ENCODE results near the gene TSPAN9.

Gene TSPAN9

DNA sequence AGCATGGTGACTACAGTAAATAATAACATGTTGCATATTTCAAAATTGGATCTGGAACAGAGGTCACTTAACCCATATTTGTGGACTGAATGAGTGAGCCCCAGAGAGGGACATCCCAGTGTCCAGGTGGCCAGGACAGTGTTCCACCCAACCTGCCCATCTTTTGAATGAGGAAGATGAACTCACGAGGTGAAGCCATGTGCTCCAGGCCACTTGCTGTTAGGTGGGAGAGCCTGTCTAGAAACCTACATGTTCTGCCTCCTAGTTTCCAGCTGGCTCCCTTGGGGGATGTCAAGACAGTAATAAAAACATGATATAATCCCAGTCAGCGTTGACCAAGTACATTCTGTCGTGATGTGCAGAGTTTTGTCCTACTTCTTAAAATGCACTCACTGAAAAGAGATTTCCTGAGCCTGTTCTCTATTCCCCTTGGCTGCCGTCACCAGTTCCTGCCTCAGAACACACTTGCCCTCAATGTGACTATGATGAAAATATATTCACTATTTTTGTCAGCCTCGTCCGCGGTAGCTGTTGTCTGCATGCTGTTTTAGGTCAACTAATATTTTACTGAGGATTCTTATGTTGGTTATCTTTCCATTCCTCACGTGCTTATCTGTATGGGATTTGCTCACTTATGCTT lies 25.7 kb downstream of the TSPAN9 start:
- DNase-seq = no peak

DNA sequence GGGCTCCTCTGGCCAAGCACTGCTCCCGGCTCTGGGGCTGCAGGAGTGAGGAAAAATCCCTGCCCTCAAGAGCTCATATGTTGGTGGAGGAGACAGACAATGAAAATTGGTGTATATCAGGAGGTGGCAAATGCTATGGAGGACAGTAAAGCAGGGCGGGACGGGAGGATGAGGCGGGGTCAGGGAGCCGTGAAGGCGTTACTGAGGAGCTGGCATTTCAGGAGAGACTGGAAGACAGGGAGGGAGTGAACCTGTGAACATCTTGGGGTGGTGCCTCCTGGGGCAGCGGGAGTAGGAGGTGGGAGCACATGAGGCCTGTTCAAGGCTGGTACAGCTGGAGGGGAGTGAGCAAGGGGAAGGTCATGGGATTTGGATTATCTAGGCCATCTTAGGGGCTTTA lies 26.6 kb downstream of the TSPAN9 start:
- DNase-seq = no peak

GRCh38 chr12:3105690-3106479 lies 28.7 kb downstream of the TSPAN9 start:
- DNase-seq = no peak

DNA sequence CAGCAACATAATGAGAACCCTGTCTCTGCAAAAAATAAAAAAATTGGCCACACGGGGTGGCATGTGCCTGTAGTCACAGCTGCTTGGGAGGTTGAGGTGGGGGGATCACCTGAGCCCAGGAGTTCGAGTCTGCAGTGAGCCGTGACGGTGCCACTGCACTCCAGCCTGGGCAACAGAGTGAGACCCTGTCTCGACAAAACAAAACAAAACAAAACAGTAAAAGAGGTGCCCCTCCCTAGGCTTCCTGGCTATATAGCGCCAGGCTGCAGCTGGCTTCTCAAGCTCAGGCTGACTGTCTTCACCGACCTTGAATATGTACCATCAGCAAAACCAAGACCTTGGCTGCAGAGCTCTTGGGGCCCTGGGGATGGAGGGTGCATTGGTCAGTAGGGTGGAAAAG lies 29.4 kb downstream of the TSPAN9 start:
- no peak for DNase-seq

DNA sequence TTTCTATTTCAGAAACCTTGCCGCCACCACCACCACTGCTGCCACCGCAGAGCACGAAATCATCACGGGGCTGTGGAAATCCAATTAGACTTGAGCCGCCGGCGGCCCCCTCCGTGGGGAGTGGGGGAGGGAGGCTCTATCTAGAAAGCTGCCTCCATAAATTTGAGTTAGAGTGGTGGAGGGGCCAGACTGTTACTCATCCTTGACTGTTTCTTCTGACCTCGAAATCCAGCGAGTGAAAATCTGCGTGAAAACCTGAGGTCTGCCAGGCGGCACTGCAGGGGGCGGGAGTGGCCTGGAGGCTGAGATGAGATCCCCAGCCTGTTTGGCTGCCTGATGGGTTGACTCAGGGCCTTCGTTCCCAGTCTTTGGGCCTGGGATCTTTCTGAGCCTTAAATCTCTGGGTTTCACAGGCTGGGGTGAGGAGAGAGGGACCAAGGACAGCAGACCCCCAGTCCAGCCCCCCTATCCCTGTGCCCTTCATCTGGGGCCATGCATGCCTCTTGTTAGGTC lies 29.9 kb downstream of the TSPAN9 start:
- no peak for DNase-seq

DNA sequence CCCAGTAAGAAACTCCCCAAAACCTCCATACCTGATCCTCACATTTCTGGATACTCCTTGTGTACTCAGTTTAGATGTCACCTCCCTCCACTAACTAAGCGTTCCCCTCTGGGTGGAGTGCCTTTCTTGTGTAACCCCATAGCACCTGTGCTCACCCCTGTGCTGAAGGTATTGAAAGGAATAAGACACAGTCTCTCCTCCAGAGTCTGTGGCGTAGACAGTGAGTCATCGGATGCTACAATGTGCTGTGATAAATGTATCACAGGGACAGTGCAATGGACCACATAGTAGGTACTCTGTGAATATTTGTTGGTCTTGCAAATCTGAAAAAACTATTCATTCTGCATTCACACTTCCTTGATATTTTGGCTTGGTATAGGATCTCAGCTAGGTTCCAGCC lies 30.8 kb downstream of the TSPAN9 start:
- DNase-seq = no peak

DNA sequence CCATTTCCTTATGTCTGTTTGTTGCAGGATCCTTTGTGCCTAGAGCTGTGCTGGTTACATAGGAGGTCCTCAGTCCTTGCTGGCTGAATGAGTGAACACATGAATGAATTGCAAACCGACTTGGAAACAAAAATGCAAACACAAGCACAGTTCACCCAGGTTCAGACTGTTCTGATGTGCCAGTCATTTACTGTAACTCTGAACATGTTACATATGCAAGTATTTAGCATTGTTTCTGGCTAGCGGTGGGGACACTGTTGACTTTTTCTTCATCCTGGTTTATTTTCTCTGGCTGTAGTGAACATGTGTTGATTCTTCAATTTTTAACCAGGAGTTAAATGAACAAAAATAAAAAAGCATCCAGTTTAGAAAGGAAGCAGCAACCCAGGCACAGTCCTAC lies 33.4 kb downstream of the TSPAN9 start:
- no peak for DNase-seq

GRCh38 chr12:3113671-3114325 lies 36.6 kb downstream of the TSPAN9 start:
- no peak for DNase-seq

- no peak for DNase-seq
These were observed 37.5 kb downstream of the TSPAN9 start for GRCh38 chr12:3114671-3115070.

DNA sequence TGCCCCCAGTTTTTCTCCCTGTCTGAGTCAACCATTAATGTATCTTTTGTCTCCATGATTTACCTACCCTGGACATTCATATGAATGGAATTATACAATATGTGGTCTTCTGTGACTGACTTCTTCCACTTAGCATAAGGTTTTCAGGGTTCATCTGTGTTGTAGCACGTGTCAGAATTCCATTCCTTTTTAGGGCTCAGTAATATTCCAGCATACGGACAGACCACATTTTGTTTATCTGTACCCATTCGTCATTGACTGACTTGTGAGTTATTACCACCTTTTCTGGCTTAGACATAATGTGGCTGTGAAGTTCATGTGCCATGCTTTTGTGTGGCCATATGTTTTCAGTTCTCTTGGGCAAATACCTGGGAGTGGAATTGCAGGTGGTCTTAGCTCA lies 37.9 kb downstream of the TSPAN9 start:
- no peak for DNase-seq

- no peak for DNase-seq
These were observed 39.1 kb downstream of the TSPAN9 start for GRCh38 chr12:3116106-3116844.

DNA sequence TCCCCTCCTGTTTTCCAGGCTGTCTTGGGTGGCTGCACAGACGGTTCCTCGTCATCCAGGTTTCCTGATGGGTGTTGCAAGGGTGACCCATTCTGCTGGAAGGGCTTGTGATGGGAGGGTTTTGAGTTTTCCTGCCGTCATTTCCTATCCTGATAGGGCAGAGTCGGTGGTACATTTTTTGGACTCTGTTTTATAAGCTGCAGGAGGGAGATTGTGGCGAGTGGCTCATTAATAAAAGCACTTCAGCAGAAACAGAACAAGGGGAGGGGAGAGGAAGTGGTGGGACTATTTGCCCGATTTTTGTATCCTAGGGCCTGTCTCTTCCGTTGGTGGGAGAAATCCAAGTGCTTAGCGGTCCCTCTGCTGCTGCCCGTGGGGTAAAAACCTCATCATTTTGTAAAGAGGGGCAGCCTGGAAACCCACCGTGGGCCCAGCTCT lies 40.0 kb downstream of the TSPAN9 start:
- DNase-seq = no peak

DNA sequence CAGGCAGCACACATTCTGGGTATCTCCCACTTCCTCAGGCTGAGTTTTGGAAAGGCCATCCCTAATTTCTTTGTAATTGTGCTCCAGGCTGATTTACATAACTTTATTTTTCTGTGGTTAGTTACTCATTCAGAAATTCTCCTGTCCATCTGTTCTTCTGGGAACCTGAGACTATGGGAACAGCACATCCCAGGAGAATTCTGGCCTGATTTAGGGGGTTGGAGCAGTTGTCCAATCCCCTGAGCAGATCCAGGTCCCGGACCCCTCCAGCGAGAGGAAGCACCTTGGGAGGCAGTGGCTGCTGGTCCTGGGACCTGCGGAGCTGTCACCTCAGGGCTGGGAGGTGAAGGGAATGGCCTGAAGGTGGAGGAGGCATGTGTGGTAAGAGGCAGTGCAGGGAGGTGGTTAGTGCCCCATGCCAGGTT lies 40.4 kb downstream of the TSPAN9 start:
- no peak for DNase-seq

DNA sequence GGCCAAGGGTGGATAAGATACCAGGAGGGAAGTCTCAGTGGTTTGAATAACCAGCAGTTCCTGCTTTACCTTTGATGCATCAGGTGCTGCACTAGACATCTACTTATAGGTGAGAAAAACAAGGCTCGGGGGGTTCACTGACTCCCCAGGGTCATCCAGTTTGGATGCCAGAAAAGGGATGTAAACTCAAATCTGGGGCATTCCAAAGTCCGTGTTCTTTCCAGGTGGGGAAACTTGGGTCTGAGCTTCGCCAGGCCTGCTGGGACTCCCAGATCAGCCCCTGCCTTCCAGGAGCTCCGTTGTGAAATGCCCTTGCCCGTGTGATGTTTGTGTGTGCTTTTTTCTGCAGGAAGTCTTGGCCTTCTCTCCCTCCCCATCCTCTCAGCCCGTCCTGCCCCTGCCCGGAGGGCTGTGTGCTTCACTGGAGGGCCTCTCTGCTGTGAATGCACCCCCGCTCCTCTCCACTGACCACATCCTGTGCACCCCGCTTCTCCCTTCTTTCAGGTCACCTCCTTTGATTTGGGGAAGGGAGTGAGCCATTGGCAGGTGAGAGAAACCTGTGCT lies 42.1 kb downstream of the TSPAN9 start:
- no peak for DNase-seq

GRCh38 chr12:3119756-3120601 lies 42.8 kb downstream of the TSPAN9 start:
- no peak for DNase-seq

DNA sequence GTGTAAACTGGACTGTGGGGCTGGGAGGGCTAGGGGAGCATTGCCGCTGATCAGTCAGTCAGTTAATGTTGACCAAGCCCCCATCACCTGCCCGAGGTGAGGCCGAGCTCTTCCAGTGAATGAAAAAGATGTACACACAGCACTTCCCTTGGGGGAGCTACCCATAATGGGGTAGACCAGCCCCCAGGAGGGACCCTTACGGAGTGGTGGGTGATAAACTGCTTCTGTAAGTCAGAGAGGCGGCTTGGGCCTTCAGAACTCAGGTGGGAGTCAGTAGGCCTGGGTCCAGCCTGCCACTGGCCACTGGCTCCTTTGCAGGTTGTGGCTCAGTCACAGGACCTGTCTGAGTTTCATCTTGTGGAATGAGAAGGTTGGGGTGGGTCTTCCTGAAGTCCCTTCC lies 43.5 kb downstream of the TSPAN9 start:
- DNase-seq = no peak

DNA sequence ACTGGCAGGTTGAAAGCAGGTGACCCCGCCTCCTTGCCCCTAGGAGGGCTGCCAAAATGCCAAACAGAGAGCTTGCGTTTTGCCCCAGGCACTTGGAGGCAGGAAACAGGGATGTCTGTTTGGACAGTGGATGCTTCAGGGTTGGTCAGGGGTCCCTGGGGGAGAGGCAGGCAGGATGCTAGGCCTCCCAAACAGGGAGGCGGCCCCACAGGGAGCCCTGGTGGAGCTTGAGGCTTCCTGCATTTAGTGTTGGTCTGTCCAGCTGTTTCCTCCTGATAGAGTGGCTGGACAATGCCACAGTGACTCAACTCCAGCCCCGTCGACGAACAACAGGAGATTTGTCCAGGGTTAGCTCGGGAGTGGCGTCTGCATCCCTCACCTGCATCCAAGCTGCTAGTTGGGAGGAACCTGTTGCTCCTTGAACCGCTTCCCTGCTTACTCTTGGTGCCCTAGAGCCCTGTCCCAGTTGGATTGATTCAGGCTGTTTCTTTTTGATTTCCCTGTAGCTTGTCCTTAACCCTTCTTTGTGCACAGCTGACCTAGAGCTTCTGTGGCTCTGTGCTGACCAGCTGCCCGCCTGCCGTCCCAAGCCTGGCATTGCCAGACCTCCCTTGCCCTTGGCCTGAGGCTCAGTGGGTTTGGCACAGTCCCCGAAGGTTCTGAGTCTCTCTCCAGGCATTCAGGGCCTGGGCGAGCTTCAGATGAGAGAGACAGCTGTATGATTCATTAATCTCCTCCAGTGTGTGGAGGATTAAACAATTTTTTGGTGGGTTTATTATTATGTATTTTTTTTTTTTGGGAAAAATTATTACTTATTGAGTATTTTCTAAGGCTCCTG lies 45.9 kb downstream of the TSPAN9 start:
- DNase-seq = no peak

- no peak for DNase-seq
These were observed 46.5 kb downstream of the TSPAN9 start for GRCh38 chr12:3123729-3124128.

- no peak for DNase-seq
These were observed 47.7 kb downstream of the TSPAN9 start for GRCh38 chr12:3124917-3125316.

DNA sequence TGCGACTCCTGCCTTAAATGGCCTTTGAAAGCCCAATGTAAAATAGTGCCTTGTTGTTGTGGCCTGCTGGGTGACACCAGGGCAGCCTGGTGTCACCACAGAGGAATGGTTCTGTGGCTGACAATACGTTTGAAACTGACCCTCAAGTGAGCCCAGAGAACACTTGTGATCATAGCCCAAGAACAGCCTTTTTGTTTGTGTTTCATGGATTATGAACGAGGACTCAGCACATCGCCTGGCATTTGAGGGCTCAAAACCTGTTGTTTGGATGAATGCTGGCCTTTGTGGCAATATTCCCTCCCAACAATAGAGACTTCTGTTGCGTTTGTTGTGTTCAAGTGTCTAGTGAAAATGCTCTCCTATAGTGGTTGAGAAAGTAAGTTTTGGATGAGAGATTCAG lies 48.5 kb downstream of the TSPAN9 start:
- DNase-seq = no peak

DNA sequence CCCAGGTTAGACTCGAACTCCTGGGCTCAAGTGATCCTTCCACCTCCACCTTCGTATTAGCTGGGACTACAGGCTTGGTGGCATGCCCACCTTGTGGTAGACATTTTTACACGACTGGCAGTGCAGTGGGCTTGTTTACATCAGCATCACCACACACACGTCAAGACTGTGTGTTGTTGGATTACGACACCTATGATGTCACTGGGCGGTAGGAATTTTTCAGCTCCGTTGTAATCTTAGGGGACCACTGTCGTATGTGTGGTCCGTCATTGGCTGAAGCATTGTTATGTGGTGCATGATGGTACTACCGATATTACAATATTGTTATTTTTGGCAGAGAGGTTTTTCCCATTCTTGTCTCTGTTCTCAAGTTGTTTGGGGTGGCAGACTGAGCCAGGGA lies 50.7 kb downstream of the TSPAN9 start:
- no peak for DNase-seq

Measured in activated CD4-positive, alpha-beta T cell treated with anti-CD3 and anti-CD28 coated beads for 48 hours (primary cell).